GM12878 (cell line): ENCODE measurements around the gene RALGPS2. TPM values are rescaled to one million over a fixed set of nuclear protein-coding genes. Genes with fewer than 3 reads are reported as not detected.
A peak's percentile ranks its signal among the peaks of the same experiment; 100 is the strongest.

Experiments
- ATAC-seq: fragments of 200-7000 bp; cut with Tn5 transposase; 3 replicates; pipeline ENCODE4 v1.9.1; 2020; ENCODE audit warnings: mild to moderate bottlenecking, moderate library complexity
- BruUV-seq: library from RNA; stranded (reverse); fragments of 400-500 nt; replicated peaks from 2 replicates; lab custom pipeline; 2021; lab: Mats Ljungman, UMichigan
- CTCF ChIA-PET: fragments of 300-600 bp; sonication (Branson Sonifier 250); formaldehyde crosslinking; extraction: SDS; loops from one replicate; lab custom pipeline; 2021; ENCODE audit warnings: inconsistent platforms; lab: Yijun Ruan, JAX
- POLR2A ChIA-PET: fragments of 350-600 bp; formaldehyde crosslinking; extraction: SDS; loops from one replicate; lab custom pipeline; 2021; ENCODE audit warnings: inconsistent platforms; lab: Charles Lee
- RAD21 ChIA-PET: fragments of 300-600 bp; sonication (Branson Sonifier 250); formaldehyde crosslinking; loops from one replicate; lab custom pipeline; 2023; ENCODE audit warnings: antibody characterized with exemption; ENCODE audit not compliant: unreplicated experiment; lab: Charles Lee
- SMC1A ChIA-PET: fragments of 300-600 bp; sonication (Branson Sonifier 250); formaldehyde crosslinking; loops from one replicate; lab custom pipeline; 2023; ENCODE audit not compliant: unreplicated experiment, uncharacterized antibody; lab: Charles Lee
- DNase-seq: peaks from one replicate; pipeline ENCODE4 v3.0.0-alpha.2; 2011; ENCODE audit warnings: low read depth, low spot score
- FAIRE-seq: peaks from 3 replicates; lab custom pipeline; 2011; peaks lifted over from hg19 to GRCh38; lab: Jason Lieb, UNC
- H2AFZ ChIP-seq: 2 replicates; pipeline ENCODE4 v1.6.0; 2011; ENCODE audit warnings: low read depth, low read length, control low read depth; ENCODE audit not compliant: control insufficient read depth
- H3K27ac ChIP-seq: 2 replicates; pipeline ENCODE4 v1.5.1; 2011; ENCODE audit warnings: control low read depth; ENCODE audit not compliant: control insufficient read depth, insufficient read depth
- H3K27me3 ChIP-seq, 2 experiments: replicated peaks in 1 of 2; 2 replicates each; pipeline versions ENCODE4 v1.6.0 to v1.6.1; 2011; ENCODE audit warnings: low read length in 1 of 2; ENCODE audit not compliant: control insufficient read depth in 2 of 2, insufficient read depth in 2 of 2
- H3K36me3 ChIP-seq, 2 experiments: 2 replicates each; pipeline ENCODE4 v1.5.1; 2011; ENCODE audit warnings: low read length in 1 of 2; ENCODE audit not compliant: control insufficient read depth in 2 of 2, insufficient read depth in 2 of 2
- H3K4me1 ChIP-seq: 2 replicates; pipeline ENCODE4 v1.6.1; 2011; ENCODE audit warnings: mild to moderate bottlenecking, low read length, moderate library complexity, mixed read lengths; ENCODE audit not compliant: control insufficient read depth, insufficient read depth
- H3K4me2 ChIP-seq: 2 replicates; pipeline ENCODE4 v1.6.0; 2011; ENCODE audit warnings: control low read depth; ENCODE audit not compliant: control insufficient read depth, insufficient read depth
- H3K4me3 ChIP-seq: fragments of 200-600 bp; sonication (generic); 2 replicates; pipeline ENCODE4 v1.5.1; 2016
- H3K79me2 ChIP-seq: 2 replicates; pipeline ENCODE4 v1.6.0; 2011; ENCODE audit warnings: low read length; ENCODE audit not compliant: control insufficient read depth, insufficient read depth
- H3K9ac ChIP-seq: 2 replicates; pipeline ENCODE4 v1.8.0; 2011; ENCODE audit warnings: low read length, control low read depth, mixed read lengths; ENCODE audit not compliant: control insufficient read depth, insufficient read depth
- H3K9me3 ChIP-seq: replicated peaks from 3 replicates; pipeline ENCODE4 v1.5.1; 2011; ENCODE audit warnings: mild to moderate bottlenecking, low read length; ENCODE audit not compliant: control insufficient read depth, insufficient read depth
- H4K20me1 ChIP-seq: 2 replicates; pipeline ENCODE4 v1.6.0; 2011; ENCODE audit not compliant: control insufficient read depth, insufficient read depth
- ATF7 ChIP-seq: fragments of 450-650 bp; IDR thresholded peaks from 2 replicates; pipeline ENCODE4 v1.6.1; 2016; ENCODE audit warnings: low read depth, mild to moderate bottlenecking
- BHLHE40 ChIP-seq, 2 experiments: fragments of 450-650 bp in 1 of 2; IDR thresholded peaks; 2 replicates each; pipeline ENCODE4 v1.6.1; 2011 to 2017; ENCODE audit warnings: low read depth in 2 of 2, borderline replicate concordance in 1 of 2, improper control_type of control experiment in 1 of 2, low read length in 1 of 2, mild to moderate bottlenecking in 1 of 2
- CREM ChIP-seq: IDR thresholded peaks from 2 replicates; pipeline ENCODE4 v1.6.1; 2014; ENCODE audit warnings: antibody characterized with exemption, low read depth
- ETV6 ChIP-seq, 2 experiments: fragments of 450-650 bp in 1 of 2; IDR thresholded peaks in 1 of 2; conservative IDR thresholded peaks in 1 of 2; 2 replicates each; pipeline ENCODE4 v1.6.1; 2014; ENCODE audit warnings: antibody characterized with exemption in 1 of 2, borderline replicate concordance in 1 of 2, low read depth in 1 of 2, mild to moderate bottlenecking in 1 of 2, moderate library complexity in 1 of 2
- GATAD2B ChIP-seq: fragments of 450-650 bp; conservative IDR thresholded peaks from 2 replicates; pipeline ENCODE4 v1.6.1; 2017; ENCODE audit warnings: low read depth, mild to moderate bottlenecking, moderate library complexity
- HSF1 ChIP-seq: fragments of 150-350 bp; IDR thresholded peaks from 2 replicates; pipeline ENCODE4 v1.6.1; 2014; ENCODE audit warnings: mild to moderate bottlenecking, low read depth, low read length
- JUNB ChIP-seq: IDR thresholded peaks from 2 replicates; pipeline ENCODE4 v1.6.1; 2016; ENCODE audit warnings: antibody characterized with exemption, mild to moderate bottlenecking
- KAT2A ChIP-seq: conservative IDR thresholded peaks from 2 replicates; pipeline ENCODE4 v1.6.1; 2011; ENCODE audit warnings: low read depth, low read length; ENCODE audit not compliant: control insufficient read depth
- NR2C1 ChIP-seq: fragments of 450-650 bp; IDR thresholded peaks from 2 replicates; pipeline ENCODE4 v1.6.1; 2017; ENCODE audit warnings: antibody characterized with exemption, mild to moderate bottlenecking, moderate library complexity
- RFX5 ChIP-seq: IDR thresholded peaks from 2 replicates; pipeline ENCODE4 v1.6.1; 2011; ENCODE audit warnings: low read depth, low read length, improper control_type of control experiment
- TARDBP ChIP-seq: IDR thresholded peaks from 2 replicates; pipeline ENCODE4 v1.6.1; 2016; ENCODE audit warnings: borderline replicate concordance
- WGBS: methylation state at CpG from one replicate; pipeline ENCODE4 v1.1.6; 2016; ENCODE audit warnings: low lambda C conversion rate; ENCODE audit not compliant: insufficient replicate concordance, insufficient coverage; ENCODE audit errors: missing lambda C conversion rate; 5-methylcytosine and 5-hydroxymethylcytosine counted together
- in situ Hi-C: fragments of 300-500 bp; cut with MboI; formaldehyde crosslinking; loops from 9 replicates; pipeline ENCODE4 v1.14.3; 2018; ENCODE audit warnings: mixed read lengths
- intact Hi-C: fragments of 100-400 bp; cut with micrococcal nuclease; formaldehyde crosslinking; loops from one replicate; pipeline ENCODE4 v1.14.2; 2022; ENCODE audit not compliant: unreplicated experiment
- polyA plus RNA-seq, 11 experiments: library from polyadenylated mRNA; depleted of rRNA in 4 of 11; unstranded in 6 of 11; stranded (reverse) in 5 of 11; fragments of >200 nt; fragmentation: Nextera tagmentation in 4 of 11; fragmentation: Illumina TruSeq in 1 of 11; extraction: Ambion mirVana in 4 of 11; extraction: Trizol in 1 of 11; gene quantifications; 1 replicate in 1 of 11; 2 replicates in 10 of 11; pipeline versions ENCODE4 v1.2.1 to v1.2.3, GENCODE V29; 2011 to 2016; ENCODE audit warnings: inconsistent platforms in 2 of 11, missing spikeins in 2 of 11, low read depth in 1 of 11
- total RNA-seq, 4 experiments: library from RNA; depleted of rRNA in 3 of 4; stranded (reverse); fragments of >200 nt in 3 of 4; fragmentation: Illumina TruSeq in 1 of 4; extraction: Trizol in 1 of 4; gene quantifications; 2 replicates each; pipeline versions ENCODE4 v1.2.1 to v1.2.3, GENCODE V29; 2013 to 2021

The RALGPS2 gene
- total and polyA plus RNA-seq, 10 of the 15 experiments (the other 5 are each of a cell fraction or from before 2014, with no cell fraction given) = 0.08 to 3.7 (median 0.50) TPM

GRCh38 chr1:178933709-178934490 lies 208.9 kb downstream of the RALGPS2 start:
- no peak overlapping the region for H3K9ac ChIP-seq
- H3K27me3 ChIP-seq = no peaks in the 10 kb centered on the region
- no peak overlapping the region for H2AFZ ChIP-seq
- intact Hi-C loops = no loop called here
- H3K27ac ChIP-seq = no peak overlapping the region
- ChIA-PET RAD21 (interaction anchor here (1.4 kb wide), 1 partner anchor 40 kb away, joined by 3 read pairs; no protein-coding TSS in a partner anchor), POLR2A (interaction anchor here (0.7 kb wide), 1 partner anchor 13 kb away, joined by 3 read pairs; no protein-coding TSS in a partner anchor), CTCF (interaction anchor here (0.9 to 1.8 kb wide), 4 partner anchors 10 to 69 kb away, joined by 3 to 5 read pairs (median 4); no protein-coding TSS in a partner anchor), SMC1A (interaction anchor here (0.7 kb wide), 1 partner anchor 64 kb away, joined by 3 read pairs; no protein-coding TSS in a partner anchor)
- no TSS peak for BruUV-seq
- H3K36me3 ChIP-seq = no peaks in the 10 kb centered on the region
- peak overlapping the region; percentile 22; the same call in 1 of the 2 replicates for H3K4me2 ChIP-seq
- TF ChIP-seq ATF7 = 0 out of 2 replicates have a peak, but pooled peaks have one; percentile 17
- TF ChIP-seq ETV6 (conservative IDR thresholded peaks at IDR 0.05 in 1 of 2, IDR thresholded peaks at IDR 0.05 in 1 of 2; ENCODE audit: borderline replicate concordance in 1 of 2, low read depth in 1 of 2) = peak in 1 of 2 experiments; percentile 34; a peak in 1 of 4 replicates
- TF ChIP-seq GATAD2B = no peak
- peak; percentile 58 for TF ChIP-seq JUNB
- ATAC-seq = peak; percentile 46
- peak; percentile 35 for FAIRE-seq
- H3K9me3 ChIP-seq = no peaks in the 10 kb centered on the region
- no peaks in the 10 kb centered on the region for H3K79me2 ChIP-seq
- H4K20me1 ChIP-seq = no peaks in the 10 kb centered on the region
- H3K4me3 ChIP-seq = no peak overlapping the region
- 50% methylated on average over 6 of the region's 6 CpGs for WGBS
- DNase-seq = no peak
- in situ Hi-C loops = no loop called here
- peaks cover 11% of the 10 kb centered on the region for H3K4me1 ChIP-seq

GRCh38 chr1:178934546-178934945 lies 209.5 kb downstream of the RALGPS2 start:
- ChIA-PET RAD21 (interaction anchor here (1.4 kb wide), 1 partner anchor 39 kb away, joined by 3 read pairs; no protein-coding TSS in a partner anchor), CTCF (interaction anchor here (0.9 to 1.8 kb wide), 4 partner anchors 10 to 68 kb away, joined by 3 to 5 read pairs (median 4); no protein-coding TSS in a partner anchor), SMC1A (interaction anchor here (0.7 kb wide), 1 partner anchor 65 kb away, joined by 3 read pairs; no protein-coding TSS in a partner anchor), POLR2A (no interaction called here)
- Histone ChIP-seq H3K79me2 (no peaks in the 10 kb centered on the region), H3K27me3 (no peaks in the 10 kb centered on the region), H3K9ac (no peak overlapping the region), H4K20me1 (no peaks in the 10 kb centered on the region), H2AFZ (peak overlapping the region; percentile 21; the same call in 1 of the 2 replicates), H3K9me3 (no peaks in the 10 kb centered on the region), H3K36me3 (no peaks in the 10 kb centered on the region), H3K4me2 (no peak overlapping the region), H3K4me3 (no peak overlapping the region), H3K4me1 (peaks cover 11% of the 10 kb centered on the region), H3K27ac (no peak overlapping the region)
- WGBS = 38% methylated on average over 3 of the region's 3 CpGs
- no peak for DNase-seq
- no TSS peak for BruUV-seq
- in situ Hi-C loops (no loop called here), intact Hi-C loops (no loop called here)
- ATAC-seq = peak; percentile 46
- TF ChIP-seq ETV6 (conservative IDR thresholded peaks at IDR 0.05 in 1 of 2, IDR thresholded peaks at IDR 0.05 in 1 of 2; ENCODE audit: borderline replicate concordance in 1 of 2, low read depth in 1 of 2) (0 out of 4 replicates have a peak, but pooled peaks of 1 of the 2 experiments have one; percentile 9), RFX5 (no peak), JUNB (0 out of 2 replicates have a peak, but pooled peaks have one; percentile 2), HSF1 (no peak), CREM (0 out of 2 replicates have a peak, but pooled peaks have one; percentile 0), NR2C1 (no peak), BHLHE40 (IDR thresholded peaks at IDR 0.05; ENCODE audit: borderline replicate concordance in 1 of 2, low read depth in 2 of 2, low read length in 1 of 2) (0 out of 4 replicates have a peak, but pooled peaks of 1 of the 2 experiments have one; percentile 17), KAT2A (no peak), TARDBP (no peak)
- FAIRE-seq = peak; percentile 86
